Amniotic stem cell (primary cell): ENCODE results near the gene TRUB1.
"Not testable (repeated sequence)": the region's sequence is repeated elsewhere in the genome, so short reads cannot be mapped to it uniquely, and the experiment has no call there.

Source experiments
- DNase-seq: peaks from one replicate; lab custom pipeline; 2025; lab: John Stamatoyannopoulos, UW

Gene TRUB1

DNA sequence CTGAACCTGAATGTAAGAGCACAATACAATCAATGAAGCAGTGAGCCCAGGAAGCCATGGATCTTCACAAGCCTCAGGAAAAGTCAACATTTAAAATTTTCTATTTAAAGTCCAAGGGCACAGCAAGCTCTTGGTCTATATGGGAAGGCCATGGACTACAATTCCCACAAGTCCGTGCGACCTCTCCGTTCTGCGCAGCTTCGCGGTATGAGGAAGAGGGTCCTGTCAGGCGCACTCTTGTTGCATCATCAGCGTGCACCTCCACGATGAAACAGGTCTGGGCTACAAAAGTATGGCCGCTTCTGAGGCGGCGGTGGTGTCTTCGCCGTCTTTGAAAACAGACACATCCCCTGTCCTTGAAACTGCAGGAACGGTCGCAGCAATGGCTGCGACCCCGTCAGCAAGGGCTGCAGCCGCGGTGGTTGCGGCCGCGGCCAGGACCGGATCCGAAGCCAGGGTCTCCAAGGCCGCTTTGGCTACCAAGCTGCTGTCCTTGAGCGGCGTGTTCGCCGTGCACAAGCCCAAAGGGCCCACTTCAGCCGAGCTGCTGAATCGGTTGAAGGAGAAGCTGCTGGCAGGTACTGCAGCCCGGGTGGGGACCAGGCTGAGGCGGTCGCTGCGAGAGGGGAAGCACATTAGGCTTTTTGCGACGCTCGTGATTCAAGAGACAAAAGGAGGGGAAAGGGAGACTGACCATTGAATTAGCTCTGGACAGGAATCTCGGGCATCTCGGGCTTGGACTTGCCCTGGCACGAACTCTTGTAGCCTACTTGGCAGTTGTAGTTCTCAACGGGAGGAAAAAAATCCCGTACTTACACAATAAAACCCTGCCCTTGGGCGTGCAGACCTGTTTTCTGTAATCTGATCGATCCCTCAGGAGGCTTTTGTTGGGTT lies at the start of gene TRUB1:
TRUB1 (plus strand) TSS at position 234 of the 894 bp plus-strand sequence; CDS start at position 293, 59 bp downstream.
- DNase-seq = peak; percentile 89

DNA sequence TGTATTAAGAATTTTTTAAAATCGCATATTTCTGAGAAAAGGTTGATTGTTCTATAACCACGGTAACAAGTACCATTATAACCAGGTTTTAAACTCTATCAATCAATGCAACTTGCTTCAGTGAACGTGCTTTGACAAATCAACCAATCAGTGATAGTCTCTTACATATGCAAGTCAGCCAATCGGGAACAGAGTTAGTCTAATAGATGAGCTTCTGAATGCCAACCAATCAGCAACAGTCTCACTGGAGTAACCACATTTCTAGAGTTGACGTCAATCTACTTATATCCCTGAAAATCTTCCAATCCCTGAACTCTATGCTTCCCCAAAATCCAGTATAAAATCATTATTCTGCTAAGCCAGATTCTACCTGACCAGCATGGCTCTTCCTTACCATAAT lies 44.7 kb upstream of the TRUB1 start:
- DNase-seq = no peak

DNA sequence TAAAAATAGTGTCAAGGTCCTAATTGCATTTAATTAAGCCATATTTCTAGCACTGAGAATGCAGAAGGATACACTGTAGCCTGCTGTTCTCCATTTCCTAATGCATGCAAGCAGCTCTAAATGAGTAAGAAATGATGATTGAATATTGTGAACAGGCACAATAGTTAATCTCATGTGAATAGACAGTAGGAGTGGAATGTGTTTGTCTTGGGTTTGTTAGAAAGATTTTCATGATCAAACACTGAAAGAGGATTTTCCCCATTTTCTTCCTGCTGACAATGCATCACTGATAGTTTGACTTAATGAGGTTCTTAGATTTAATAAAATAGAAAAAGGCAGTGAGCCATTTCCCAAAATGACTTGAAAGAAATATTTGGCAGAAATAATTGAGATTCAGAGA lies 43.1 kb upstream of the TRUB1 start:
- DNase-seq = no peak

DNA sequence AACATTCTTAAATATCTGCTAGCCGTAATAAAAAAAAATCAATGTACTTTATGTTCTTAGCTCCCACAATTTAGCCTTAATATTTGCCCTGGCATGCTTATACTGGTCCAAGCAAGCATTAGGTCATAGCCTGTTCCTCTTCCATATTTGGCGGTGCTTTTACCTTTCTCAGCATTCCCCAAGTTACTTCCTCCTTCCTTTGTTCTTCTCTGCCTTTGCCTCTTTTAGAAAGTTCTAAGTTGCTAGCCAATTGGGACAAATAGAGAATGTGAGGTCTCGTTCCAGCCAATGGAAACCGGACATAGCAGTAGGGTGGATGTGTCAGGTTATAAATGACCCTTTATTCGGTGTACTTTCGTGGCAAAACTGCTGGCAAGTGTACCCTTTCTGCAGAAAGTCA lies 41.0 kb upstream of the TRUB1 start:
- DNase-seq = not testable (repeated sequence)

DNA sequence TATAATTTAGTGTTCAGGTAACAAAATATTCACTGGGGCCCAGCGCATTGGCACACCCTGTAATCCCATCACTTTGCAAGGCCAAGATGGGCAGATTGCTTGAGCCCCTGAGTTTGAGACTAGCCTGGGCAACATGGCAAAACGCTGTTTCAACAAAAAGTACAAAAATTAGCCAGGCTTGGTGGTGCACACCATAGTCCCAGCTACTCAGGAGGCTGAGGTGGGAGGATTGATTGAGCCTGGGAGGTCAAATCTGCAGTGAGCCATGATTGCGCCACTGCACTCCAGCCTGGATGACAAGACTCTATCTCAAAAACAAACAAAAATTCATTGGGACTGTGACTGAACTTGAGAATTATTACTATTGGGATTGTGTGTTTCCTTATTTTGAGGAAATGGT lies 40.4 kb upstream of the TRUB1 start:
- DNase-seq = no peak

DNA sequence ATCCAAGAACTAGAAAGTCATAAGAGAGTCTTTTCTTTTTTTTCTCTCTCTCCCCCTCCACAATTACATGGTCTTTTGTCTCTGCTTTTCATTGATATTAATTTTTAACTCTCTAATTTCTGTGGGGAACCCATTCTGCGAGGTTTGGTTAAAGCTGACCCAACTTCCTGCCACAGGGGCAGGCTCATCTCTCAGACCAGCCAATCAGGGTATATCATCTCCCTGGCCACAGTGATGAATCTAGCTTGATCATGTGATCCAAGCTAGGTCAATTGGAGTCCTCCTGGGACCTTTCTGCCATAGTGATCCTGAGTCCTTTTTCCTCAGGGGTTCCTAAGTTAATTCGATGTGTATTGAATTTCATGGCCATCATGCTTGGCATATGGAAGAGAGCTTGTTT lies 38.0 kb upstream of the TRUB1 start:
- no peak for DNase-seq

DNA sequence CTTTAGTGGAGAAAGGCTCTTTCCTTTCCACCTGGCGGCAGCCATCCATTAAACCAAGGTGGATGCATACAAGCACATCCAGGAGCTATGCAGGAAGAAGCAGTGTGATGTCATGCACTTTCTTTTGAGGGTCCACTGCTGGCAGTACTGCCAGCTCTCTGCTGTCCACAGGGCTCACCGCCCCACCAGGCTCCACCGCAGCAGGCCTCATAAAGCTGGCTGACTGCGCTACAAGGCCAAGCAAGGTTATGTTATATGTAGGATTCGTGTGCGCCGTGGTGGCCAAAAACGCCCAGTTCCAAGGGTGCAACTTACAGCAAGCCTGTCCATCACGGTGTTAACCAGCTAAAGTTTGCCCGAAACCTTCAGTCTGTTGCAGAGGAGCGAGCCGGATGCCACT lies 37.3 kb upstream of the TRUB1 start:
- no peak for DNase-seq

DNA sequence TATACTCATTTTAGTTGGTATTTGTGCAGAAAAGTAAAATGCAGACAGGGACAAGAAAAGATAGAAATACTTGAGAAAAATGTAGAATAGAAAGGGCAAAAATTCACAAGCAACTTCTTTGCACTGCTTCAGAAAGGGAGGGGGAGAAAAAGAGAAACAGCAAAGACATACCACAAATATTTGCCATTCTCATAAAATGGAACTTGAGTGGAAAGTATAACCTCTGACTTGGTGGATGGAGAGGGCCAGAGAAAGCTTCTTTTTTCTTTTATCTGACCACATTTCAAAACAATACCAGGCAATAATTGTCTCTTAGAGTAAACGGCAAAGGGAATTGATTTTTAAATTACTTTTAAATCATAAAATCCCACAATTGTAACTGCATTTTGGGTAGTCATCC lies 35.8 kb upstream of the TRUB1 start:
- no peak for DNase-seq

DNA sequence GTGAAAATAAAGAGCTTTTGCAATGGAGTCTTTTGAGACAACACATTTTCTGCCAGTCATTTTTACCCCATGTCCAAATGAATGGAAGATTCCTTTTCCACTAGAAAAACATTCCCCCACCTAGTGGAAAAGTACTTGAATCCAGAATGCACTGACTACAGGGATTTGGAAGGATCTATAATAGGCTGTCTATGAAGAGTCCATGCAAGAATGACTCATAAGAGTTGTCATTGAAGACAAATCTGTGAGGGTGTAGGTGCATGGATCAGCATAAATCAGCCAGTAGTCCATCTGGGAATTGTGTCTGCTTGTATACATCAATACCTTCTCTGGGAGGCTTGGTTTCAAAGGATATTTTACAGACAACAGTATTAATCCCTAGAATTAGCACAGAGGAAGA lies 32.5 kb upstream of the TRUB1 start:
- no peak for DNase-seq

DNA sequence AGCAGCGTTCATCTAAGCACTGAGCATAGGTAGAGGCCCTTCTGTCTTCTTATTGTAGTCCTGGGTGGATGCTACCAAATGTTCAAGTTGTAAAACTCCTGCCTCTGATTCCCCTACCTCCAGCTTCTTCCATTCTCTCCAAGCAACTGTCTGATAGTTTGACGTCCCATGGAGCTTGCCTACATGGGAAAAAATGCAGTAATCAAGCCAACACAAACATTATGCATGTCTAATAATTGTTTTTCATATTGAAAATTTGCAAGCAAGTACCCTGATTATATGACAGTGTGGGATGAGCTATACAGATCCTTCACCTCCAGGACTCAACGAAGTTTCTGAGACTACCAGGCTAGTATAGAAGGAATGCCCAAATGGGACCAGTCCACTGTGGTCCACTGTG lies 31.0 kb upstream of the TRUB1 start:
- DNase-seq = no peak

DNA sequence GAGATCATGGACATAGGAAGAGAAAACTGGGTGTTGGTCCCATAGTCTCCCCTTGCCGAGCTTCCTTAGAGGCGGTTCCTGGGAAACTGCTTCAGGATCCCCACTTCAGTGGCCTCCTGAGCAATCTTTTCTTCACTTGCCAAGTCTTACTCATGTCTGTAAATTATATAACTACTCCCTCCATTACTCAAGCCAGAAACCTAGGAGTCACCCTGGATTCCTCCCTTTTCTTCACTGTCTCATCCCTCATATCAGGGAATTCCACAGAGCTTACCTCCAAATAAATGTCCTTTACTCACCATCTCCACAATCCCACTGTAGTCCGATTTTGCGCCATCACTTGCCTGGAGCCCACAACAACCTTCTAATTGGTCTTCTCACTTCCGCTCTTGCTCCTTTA lies 29.1 kb upstream of the TRUB1 start:
- DNase-seq = no peak

DNA sequence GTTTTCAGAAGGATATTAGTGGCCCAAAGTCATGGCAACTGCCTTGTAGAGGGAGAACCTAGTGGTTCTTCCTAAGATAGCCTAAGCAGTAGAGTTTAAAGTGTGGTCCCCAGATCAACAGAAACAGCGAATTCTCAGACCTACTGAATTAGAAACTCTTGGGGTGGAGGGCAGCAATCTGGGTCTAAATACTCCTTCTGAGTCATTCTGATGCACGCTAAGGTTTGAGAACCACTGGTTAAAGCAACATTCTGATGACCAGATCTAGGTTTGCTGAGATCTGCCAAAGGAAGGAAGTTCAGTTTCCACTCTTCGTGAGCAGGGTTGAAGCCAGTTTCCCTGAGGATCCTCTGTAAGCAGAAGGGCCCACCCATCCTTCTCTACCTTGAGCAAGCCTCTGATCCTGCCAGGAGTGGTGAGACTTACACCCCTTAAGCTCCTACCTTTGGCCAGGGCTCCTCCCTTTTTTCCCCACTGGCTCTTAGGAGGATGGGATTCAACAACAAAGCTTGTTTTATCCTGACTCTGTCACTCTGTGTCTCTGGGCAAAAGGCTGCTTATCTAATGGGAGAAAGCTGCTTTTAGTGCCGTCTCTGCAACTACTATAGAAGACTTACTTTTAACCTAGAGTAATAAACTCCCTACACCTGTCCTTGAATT lies 26.8 kb upstream of the TRUB1 start:
- DNase-seq = no peak

DNA sequence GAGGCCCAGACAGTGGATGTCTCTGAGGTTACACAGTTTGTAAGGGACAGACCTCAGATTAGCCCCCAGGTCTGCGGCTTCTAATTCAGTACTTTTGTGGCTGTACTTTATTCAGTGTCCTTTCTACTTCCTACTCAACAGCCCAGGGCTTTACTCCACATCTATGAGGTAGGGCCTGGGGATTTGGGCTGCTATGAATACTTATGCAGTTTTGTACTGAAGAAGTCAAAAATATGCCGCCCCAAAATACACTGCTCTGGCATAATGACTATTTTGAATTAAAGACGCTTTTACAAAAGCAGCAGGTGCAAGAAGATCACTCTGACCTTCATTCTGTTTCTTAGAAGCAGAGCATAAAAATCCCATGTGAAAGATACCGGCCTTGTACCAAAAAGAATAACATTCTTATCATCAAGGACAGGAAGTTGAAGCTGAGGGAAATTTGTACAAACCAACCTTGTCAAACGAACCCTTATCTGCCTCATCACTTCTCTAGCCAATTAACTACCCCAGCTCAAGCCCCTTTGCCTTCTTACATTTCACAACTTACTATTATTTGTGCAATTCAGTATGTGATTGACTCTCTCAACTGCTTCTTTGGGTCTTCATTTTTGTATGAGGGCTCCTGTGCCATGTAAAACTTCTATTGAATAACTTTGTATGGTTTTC lies 26.1 kb upstream of the TRUB1 start:
- no peak for DNase-seq

DNA sequence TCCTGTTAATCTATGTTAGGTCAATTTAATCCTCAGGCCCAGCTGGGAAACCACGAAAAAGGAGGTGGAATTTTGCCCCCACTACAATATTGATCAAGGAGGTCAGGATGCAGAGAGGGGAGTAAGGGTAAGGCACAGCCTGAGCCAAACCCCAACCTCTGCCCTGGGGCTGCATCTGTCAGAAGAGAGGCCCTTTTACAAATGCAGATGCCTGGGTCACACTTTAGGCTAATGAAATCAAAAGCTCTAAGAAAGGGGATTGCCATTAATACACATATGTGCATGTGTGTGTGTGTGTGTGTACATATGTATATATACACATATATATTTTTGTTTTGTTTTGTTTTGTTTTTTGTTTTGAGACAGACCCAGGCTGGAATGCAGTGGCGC lies 25.5 kb upstream of the TRUB1 start:
- no peak for DNase-seq

DNA sequence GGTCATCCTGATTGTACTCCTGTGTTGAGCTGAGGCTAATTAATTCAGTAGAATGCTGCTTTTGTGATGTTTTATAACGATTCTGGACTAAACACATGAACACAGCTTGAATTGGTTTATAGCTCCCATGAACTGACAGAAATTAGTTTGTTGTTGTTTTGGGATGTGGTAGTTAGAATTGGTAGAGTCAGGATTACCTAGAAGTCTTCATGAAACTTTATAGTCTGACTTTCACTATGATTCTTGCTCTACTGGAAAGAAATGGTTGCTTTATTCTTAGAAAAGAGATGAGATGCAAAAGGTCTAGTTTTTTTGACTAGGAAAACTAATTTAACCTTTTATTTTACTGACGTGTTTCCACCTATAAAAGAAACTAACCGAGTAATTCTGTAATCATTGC lies 23.4 kb upstream of the TRUB1 start:
- no peak for DNase-seq

DNA sequence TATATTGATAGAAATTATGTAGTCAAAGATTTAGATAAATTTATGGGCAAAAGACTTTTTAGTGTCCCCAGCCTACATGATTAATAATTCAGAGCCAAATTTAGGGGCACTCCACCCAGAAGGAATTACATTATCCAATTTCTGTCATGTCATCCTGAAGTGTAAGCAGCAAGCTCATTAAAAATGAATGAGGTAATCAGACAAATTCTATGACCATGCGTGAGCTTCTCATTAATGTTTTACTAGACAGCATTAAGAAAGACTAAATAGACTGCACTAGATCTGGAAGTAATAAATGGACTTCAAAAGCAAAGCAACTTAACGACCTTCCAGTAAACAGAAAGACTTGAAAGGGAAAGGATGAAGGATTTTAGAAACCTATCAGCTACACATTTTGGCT lies 22.7 kb upstream of the TRUB1 start:
- DNase-seq = no peak

DNA sequence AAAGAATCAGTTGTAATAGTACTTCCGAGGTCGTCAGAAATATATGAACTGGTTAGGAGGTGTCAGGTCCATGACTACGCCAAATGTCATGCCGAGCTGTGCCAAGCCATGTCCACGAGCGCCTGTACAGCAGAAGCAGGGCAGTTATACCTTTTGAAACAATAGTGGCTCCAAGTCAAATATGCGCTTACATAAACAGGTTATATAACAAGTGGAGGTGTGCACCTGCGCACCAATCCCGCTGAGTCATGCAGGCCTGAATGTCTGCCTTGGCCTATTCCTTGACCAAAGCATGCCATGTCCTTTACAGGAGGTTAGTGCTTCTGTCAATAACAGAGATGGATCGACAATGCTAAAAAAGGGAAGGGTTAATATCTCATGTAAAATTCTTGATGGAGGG lies 21.3 kb upstream of the TRUB1 start:
- no peak for DNase-seq

DNA sequence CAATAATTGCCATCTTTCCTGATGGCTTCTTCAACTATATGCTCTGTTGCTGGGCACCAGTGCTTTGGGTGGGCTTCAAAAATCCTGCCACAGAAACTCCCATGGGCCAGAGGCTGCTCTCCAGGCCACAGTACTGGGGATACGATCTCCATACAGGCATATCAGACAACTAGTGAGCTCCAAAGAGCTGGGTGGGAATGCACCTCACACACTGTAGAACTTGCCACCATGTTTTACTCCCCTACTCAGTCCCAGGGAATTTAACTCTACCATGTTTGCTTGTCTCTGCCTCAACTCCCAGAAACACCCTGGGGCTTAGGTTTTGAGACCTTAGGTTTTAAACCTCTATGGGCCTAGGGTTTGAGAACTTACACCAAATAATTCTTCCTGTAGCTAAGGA lies 20.5 kb upstream of the TRUB1 start:
- no peak for DNase-seq

DNA sequence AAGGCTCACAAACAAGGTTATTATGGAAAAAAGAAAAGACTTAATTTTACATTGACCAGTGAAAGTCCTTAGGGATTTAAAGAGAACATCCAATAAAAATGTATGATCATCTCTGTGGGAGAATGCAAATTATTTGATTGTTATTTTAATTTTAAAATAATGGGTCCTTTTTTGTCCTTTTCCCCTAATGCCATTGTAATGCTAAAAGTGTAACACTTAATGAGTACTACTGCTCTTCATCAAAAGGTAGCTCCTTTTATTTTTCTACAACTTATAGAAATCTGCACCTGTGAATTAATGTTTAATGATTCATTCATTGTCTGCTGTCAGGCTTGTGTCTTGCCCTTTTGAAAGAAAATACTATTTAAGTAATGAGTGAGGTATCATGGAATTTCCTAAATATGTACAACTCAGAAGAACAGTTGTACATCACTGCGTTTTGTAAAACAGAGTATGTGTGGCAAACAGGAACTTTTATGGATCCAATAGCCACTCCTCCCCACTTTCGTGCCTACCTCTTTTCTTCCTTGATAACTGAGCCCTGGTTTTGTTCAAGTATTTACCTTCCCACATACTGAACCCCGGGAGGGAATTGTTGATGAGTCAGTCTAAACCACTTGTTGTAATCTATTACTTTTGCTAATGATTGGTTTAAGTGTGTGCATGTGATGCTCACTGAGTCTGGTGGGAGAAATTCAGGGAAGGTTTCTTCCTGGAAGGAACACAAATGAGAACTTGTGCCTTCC lies 19.9 kb upstream of the TRUB1 start:
- no peak for DNase-seq

DNA sequence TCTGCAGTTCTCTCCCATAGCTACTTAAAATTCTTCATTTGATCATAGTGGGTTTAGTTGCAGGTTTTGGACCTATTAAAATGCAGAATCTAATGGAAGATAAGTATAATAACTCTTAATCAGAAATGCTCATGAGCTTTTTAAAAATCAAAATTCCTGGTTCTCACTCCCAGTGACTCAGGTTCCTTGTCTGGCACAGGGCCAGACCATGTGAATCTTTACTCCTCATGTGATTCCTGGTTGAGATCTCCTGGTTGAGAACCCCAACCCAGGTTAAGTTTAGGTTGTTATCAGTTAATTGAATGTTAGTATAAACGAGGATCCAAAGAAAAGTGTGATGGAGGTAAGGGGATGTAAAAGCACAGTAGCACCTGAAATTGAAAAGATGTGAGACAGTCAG lies 17.5 kb upstream of the TRUB1 start:
- no peak for DNase-seq

DNA sequence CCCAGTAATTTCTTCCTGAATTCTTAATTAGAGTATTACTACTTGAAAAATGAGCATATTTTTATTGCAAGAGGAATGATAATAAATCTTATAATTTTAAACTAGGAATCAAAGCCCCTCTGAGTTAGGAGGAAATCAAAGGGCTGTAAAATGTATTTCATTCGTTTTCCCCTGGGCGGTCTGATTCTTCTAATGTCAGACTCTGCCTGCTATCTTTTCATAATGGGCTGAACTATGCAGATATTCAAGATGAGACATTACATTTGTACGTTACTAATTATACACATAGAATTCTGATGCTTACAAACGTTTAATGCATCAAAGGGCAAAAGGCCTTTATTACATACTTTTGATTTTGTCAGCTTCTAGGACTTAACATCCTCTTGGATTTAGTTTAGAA lies 16.0 kb upstream of the TRUB1 start:
- DNase-seq = no peak

DNA sequence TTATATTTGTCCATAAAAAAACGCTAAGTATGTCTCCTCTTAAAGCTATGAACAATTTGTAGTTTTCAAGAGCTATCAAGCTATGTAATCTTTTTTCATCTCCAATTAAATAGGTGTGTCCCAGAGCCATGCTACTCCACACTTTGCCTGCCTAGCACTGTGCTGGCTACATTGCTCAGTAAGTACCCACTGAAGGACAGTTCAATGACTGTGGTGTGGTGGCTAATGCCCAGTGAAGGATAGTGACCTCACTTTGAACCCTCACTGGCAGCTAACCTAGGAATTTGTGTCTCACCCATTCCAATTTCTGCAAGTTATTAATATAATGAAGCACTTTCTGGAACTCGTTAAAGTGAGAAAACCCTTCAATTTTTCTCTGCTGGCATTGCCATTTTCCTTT lies 14.4 kb upstream of the TRUB1 start:
- DNase-seq = no peak
